Measurements from ENCODE around the gene PHAF1. TPM values are rescaled to one million over a fixed set of nuclear protein-coding genes. Genes with fewer than 3 reads are reported as not detected.

The PHAF1 gene
- total and polyA plus RNA-seq, 2 of the 13 experiments (the other 11 are each of a cell fraction or from before 2014, with no cell fraction given): 48.3 to 174 TPM

GRCh38 chr16:67101311-67102082 is 8.2 kb upstream of the PHAF1 start:
- CTCF ChIA-PET (ENCODE audit: low intra/inter-chr PET ratio, low total read pairs): interaction anchor here (1.6 to 1.8 kb wide), 2 partner anchors 84 to 124 kb away, joined by 12 read pairs; no protein-coding TSS in a partner anchor

More at GRCh38 chr16:67101311-67102082, 8.2 kb upstream of the PHAF1 start:
- 89% methylated on average over 4 of the region's 4 CpGs for WGBS (ENCODE audit: low lambda C conversion rate)
- POLR2A ChIA-PET: interaction anchor here (1.1 to 2.4 kb wide), 2 partner anchors 10 to 71 kb away, joined by 3 to 9 read pairs; no protein-coding TSS in a partner anchor
- DNase-seq (ENCODE audit: low spot score) (no peak), ATAC-seq (no peak), FAIRE-seq (peak; percentile 18)
- no peaks in the 10 kb centered on the region for H3K9me3 ChIP-seq (ENCODE audit: low read length)
- H3K36me3 ChIP-seq (replicated peaks in 1 of 2; ENCODE audit: control insufficient read depth in 1 of 2, insufficient read depth in 2 of 2, low read length in 2 of 2): peaks cover 9 to 19% of the 10 kb centered on the region in 2 experiments; a peak in 4 of 5 replicates
- H3K27me3 ChIP-seq (ENCODE audit: control insufficient read depth in 1 of 2, insufficient read depth in 2 of 2, low read length in 2 of 2): no peaks in the 10 kb centered on the region
- no peak overlapping the region for H3K27ac ChIP-seq (ENCODE audit: extremely low read length, insufficient read depth, low read length)
- intact Hi-C loops (cut with micrococcal nuclease; ENCODE audit: unreplicated experiment): loop anchor here (1.0 kb wide), 2 partner anchors 83 to 124 kb away; no protein-coding TSS in a partner anchor
- H3K9ac ChIP-seq (ENCODE audit: insufficient read depth, low read depth, low read length): no peak overlapping the region
- no peak for TF ChIP-seq LRRFIP1 (CRISPR knock-in tag; conservative IDR thresholded peaks at IDR 0.05)
- TF ChIP-seq TFDP2 (CRISPR knock-in tag; IDR thresholded peaks at IDR 0.05): no peak
- TF ChIP-seq RBM22 (optimal IDR thresholded peaks at IDR 0.05; ENCODE audit: low read length): peak; percentile 13
- no peak for TF ChIP-seq NBN (conservative IDR thresholded peaks at IDR 0.05)
- no peak for TF ChIP-seq ZBTB40 (IDR thresholded peaks at IDR 0.05)
- TF ChIP-seq ZBTB40 (CRISPR knock-in tag; IDR thresholded peaks at IDR 0.05): no peak
- peaks cover 4% of the 10 kb centered on the region; the same call in 1 of the 2 replicates for H3K4me1 ChIP-seq (ENCODE audit: insufficient read depth, low read length)
- H3K79me2 ChIP-seq (ENCODE audit: insufficient read depth, low read length): no peaks in the 10 kb centered on the region
- in situ Hi-C loops (cut with HindIII; ENCODE audit: extremely low pct_ligation_motif_present, low pct_unique_long_range_greater_than_20kb): no loop called here
- H3K4me3 ChIP-seq (replicated peaks in 1 of 3; ENCODE audit: insufficient read depth in 1 of 3, low read depth in 2 of 3, low read length in 3 of 3): no peak overlapping the region
- no peak overlapping the region for H3K4me2 ChIP-seq (ENCODE audit: low read depth, low read length)
- H4K20me1 ChIP-seq (ENCODE audit: insufficient read depth, low read length): no peaks in the 10 kb centered on the region
- no TSS peak for BruUV-seq (replicated peaks)
- no peak overlapping the region for H2AFZ ChIP-seq (ENCODE audit: low read length)

All from HepG2 (cell line).